GM10266 (cell line): ENCODE measurements around the gene GRIK3.

Experiments
- DNase-seq: peaks from one replicate; pipeline ENCODE4 v3.0.0; 2012; ENCODE audit errors: extremely low spot score
- TF ChIP-seq, protein P1 (sequence below): IDR thresholded peaks from 2 replicates; pipeline ENCODE4 v1.5.1; 2012; ENCODE audit warnings: mild to moderate bottlenecking, low read depth; ENCODE audit not compliant: control insufficient read depth, insufficient read depth; ENCODE audit errors: missing control alignments

GRIK3 gene

DNA sequence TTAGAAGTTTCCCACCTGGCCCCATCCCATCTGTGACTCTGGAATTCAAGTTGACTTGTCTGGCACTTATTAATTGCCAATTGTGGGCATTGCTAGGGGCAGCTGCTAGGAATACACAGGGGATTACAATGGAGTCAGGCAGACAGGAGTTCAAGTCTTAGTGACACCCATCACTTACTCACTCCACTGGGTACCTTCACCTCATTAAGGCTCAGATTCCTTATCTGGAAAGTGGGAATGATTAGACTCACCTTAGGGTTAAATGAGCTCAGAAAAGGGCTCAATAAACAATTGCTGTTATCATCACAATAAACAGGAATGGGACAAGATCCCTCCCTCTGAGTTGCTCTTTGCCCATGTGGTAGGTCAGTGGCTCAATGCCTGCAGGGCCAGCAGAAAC, 18.2 kb downstream of the GRIK3 start:
- no peak for DNase-seq
- TF ChIP-seq, protein P1, sequence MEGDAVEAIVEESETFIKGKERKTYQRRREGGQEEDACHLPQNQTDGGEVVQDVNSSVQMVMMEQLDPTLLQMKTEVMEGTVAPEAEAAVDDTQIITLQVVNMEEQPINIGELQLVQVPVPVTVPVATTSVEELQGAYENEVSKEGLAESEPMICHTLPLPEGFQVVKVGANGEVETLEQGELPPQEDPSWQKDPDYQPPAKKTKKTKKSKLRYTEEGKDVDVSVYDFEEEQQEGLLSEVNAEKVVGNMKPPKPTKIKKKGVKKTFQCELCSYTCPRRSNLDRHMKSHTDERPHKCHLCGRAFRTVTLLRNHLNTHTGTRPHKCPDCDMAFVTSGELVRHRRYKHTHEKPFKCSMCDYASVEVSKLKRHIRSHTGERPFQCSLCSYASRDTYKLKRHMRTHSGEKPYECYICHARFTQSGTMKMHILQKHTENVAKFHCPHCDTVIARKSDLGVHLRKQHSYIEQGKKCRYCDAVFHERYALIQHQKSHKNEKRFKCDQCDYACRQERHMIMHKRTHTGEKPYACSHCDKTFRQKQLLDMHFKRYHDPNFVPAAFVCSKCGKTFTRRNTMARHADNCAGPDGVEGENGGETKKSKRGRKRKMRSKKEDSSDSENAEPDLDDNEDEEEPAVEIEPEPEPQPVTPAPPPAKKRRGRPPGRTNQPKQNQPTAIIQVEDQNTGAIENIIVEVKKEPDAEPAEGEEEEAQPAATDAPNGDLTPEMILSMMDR, result no peak

DNA sequence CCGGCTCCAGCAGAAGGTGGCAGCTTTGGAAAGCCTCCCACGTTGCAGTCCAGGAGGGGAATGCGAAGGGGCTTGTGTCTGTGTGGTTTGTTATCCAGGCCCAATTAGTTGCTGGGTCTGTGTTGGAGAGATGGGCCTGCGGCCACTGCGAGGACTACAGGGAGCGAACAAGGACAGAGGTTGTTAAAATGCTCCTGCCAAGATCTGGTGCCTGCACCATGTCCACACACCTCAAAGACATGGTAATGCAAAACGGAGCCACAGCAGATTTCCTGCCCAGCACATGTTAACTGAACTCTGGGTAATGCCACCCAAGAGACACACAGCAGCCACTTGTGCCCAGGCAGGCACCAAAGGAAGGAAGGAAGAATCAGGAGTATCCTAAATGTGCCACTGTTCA, 18.6 kb downstream of the GRIK3 start:
- TF ChIP-seq, protein P1, result no peak
- no peak for DNase-seq

DNA sequence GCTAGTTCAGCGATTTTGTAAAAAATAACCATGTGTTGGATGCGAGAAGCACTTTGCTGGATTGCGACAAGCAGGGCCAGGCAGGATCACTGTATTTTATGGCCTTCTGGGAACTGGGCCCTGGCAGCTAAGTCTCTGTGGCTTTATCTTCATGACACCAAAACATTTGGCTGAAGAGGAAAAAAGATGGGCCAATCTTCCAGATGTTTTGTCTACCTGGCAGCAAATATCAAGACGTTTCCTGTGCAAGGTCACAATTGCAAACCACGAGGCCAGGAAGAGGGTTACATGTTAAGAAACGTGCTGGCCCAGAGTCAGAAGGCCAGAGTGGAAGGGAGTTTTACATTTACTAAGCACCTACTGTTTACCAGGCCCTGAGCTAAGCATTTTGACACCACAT, 22.1 kb downstream of the GRIK3 start:
- no peak for DNase-seq
- TF ChIP-seq, protein P1, result no peak

DNA sequence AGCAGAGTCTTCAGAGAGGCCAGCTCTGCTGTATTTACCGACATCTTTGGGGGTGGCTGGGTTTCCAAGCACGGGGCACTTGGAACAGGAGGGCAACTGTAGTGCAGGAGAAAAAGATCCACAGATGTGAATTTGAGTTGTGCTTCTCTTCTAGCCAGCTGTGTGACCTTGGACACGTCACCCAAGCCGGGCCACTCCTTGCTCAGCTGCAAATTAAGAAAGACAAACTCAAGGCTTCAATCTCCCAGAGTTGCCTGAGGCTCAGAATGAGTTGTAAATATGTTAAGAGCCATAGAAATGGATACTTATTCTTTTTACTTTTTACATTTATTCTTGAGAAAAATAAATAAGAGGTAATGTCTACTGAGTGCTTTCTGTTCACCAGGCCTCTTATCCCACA, 24.3 kb downstream of the GRIK3 start:
- TF ChIP-seq, protein P1, result no peak
- DNase-seq, result no peak

DNA sequence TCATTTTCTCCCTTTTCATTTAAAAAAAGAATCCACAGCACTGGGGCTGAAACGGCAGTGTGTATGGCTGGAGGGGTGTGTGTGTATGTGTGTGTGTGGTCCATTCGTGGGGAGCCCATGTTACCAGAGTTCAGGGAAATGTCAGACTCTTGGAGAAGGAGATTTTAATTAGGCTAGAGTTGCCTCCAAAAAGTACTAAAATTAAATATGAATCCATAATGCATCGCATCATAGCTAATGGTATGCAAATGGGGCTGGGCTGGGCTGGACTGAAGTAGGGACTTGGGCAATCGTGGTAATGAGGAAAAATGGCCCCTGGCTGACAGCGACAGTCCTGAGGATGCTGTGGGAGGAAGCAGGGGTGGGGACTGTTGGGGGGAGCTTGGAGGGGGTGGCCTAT, 24.8 kb downstream of the GRIK3 start:
- TF ChIP-seq, protein P1, result no peak
- DNase-seq, result no peak

DNA sequence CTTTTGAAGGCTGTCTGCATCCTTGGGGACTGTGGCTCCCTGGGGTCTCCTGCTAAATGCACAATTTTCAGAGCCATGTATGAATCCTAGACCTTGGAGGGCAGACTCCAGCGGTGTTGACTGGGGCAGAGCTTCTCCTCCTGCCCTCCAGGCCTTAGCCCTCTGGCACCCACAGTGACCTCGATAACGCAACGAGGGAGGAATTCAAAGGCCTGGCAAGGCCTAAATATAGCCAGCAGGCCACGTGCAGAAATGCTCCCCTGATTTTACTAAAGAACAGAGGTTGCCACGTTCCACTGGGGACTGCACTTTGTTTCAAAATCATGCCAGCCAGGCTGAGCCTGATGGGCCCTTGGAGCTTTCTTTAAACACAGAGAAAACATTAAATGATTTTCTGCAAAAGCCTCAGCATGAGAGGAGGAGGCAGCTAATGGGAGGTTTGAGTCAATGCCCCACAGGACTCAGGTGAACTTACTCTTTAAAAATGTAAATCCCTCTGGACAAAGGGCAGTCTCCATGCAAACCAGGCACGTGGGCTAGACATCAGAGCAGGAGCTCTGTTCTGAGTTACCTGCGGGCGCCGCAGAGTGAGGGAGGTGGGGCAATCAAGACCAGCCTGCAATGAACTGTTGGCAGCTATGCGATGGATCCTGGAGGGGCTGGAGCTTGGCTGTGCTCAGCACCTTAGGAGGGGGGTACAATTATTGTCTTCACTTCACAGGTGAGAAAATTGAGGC, 28.0 kb downstream of the GRIK3 start:
- TF ChIP-seq, protein P1, result no peak
- DNase-seq, result no peak

DNA sequence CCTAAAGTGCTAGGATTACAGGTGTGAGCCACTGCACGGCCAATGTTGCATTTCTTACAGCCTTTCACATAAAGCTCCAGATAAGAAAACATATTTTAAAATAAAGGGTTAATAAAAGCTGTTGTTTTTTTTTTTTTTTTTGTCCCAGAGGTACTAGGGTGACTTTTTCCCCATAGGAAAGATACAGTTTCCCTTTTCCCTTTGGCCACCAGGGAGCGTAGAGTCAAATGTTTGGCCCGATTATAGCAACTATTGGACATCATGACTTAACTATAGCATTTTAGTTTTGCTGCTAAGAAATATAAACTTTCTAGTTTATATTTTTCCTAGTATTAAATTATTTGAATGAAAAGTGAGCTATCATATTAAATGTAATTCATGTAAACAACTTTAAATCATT, 31.4 kb downstream of the GRIK3 start:
- TF ChIP-seq, protein P1, result no peak
- no peak for DNase-seq
